ENCODE measurements around the gene SELPLG. TPM values are rescaled to one million over a fixed set of nuclear protein-coding genes. Genes with fewer than 3 reads are reported as not detected.

Gene SELPLG
- total and polyA plus RNA-seq, 2 donors (not counting 1 experiment from before 2014, with no cell fraction given) = 6.1 to 8.0 TPM

GRCh38 chr12:108599541-108599940 is 34.2 kb downstream of the SELPLG start:
- H3K9me3 ChIP-seq (ENCODE audit: control extremely low read depth in 1 of 3, control insufficient read depth in 2 of 3, insufficient read depth in 1 of 3, low read length in 2 of 3) = no peaks in the 10 kb centered on the region
- H4K20me1 ChIP-seq (ENCODE audit: control insufficient read depth, insufficient read depth, low read length, poor library complexity, severe bottlenecking) = no peaks in the 10 kb centered on the region
- H3K9ac ChIP-seq (ENCODE audit: low read length) = no peak overlapping the region
- 90% methylated on average over 5 of the region's 6 CpGs for WGBS (ENCODE audit: insufficient coverage)
- H3K4me3 ChIP-seq (ENCODE audit: control extremely low read depth in 1 of 5, extremely low read depth in 1 of 5, insufficient read depth in 1 of 5, low read depth in 2 of 5, low read length in 4 of 5) = no peak overlapping the region
- no peak overlapping the region for H2AFZ ChIP-seq (ENCODE audit: insufficient read depth, low read depth, low read length, poor library complexity, severe bottlenecking)
- no peaks in the 10 kb centered on the region for H3K79me2 ChIP-seq (ENCODE audit: control insufficient read depth, insufficient read depth, low read length)
- Mint-ChIP-seq H3K4me3 (no peak overlapping the region), H3K27ac (no peak overlapping the region), H3K27me3 (no peaks in the 10 kb centered on the region), H3K4me1 (no peaks in the 10 kb centered on the region), H3K9me3 (ENCODE audit: insufficient read depth) (no peaks in the 10 kb centered on the region)
- POLR2A ChIA-PET = no interaction called here
- CTCF ChIA-PET = no interaction called here
- no peaks in the 10 kb centered on the region for H3K27me3 ChIP-seq (replicated peaks in 1 of 4; ENCODE audit: control extremely low read depth in 1 of 4, control insufficient read depth in 3 of 4, insufficient read depth in 4 of 4, low read length in 3 of 4)
- no peaks in the 10 kb centered on the region for H3K36me3 ChIP-seq (replicated peaks in 1 of 2; ENCODE audit: control extremely low read depth in 1 of 2, control insufficient read depth in 1 of 2, extremely low read depth in 1 of 2, insufficient read depth in 2 of 2, low read length in 1 of 2)
- no peak for DNase-seq
- intact Hi-C loops (cut with micrococcal nuclease) = no loop called here
- no peak for ATAC-seq (ENCODE audit: low read depth)
- no peak overlapping the region for H3K27ac ChIP-seq (ENCODE audit: low read length in 2 of 2)
- H3K4me1 ChIP-seq (ENCODE audit: control insufficient read depth in 2 of 2, insufficient read depth in 2 of 2, low read length in 2 of 2) = no peaks in the 10 kb centered on the region
- H3K4me2 ChIP-seq (replicated peaks; ENCODE audit: low read depth, low read length, poor library complexity, severe bottlenecking) = no peak overlapping the region
- TF ChIP-seq EZH2 (IDR thresholded peaks at IDR 0.05; ENCODE audit: borderline replicate concordance, insufficient read depth, low read depth, low read length, poor library complexity, severe bottlenecking) (no peak), CTCF (IDR thresholded peaks at IDR 0.05) (no peak)

GRCh38 chr12:108598553-108599250 is 35.0 kb downstream of the SELPLG start:
- POLR2A ChIA-PET = interaction anchor here (0.6 kb wide), 1 partner anchor 10 kb away, joined by 4 read pairs; no protein-coding TSS in a partner anchor
- ATAC-seq (ENCODE audit: low read depth) (no peak), DNase-seq (no peak)
- intact Hi-C loops (cut with micrococcal nuclease) = no loop called here
- no peaks in the 10 kb centered on the region for H3K27me3 ChIP-seq (replicated peaks in 1 of 4; ENCODE audit: control extremely low read depth in 1 of 4, control insufficient read depth in 3 of 4, insufficient read depth in 4 of 4, low read length in 3 of 4)
- H2AFZ ChIP-seq (ENCODE audit: insufficient read depth, low read depth, low read length, poor library complexity, severe bottlenecking) = no peak overlapping the region
- Mint-ChIP-seq H3K27me3 (no peaks in the 10 kb centered on the region), H3K4me3 (no peak overlapping the region), H3K27ac (no peak overlapping the region), H3K9me3 (ENCODE audit: insufficient read depth) (no peaks in the 10 kb centered on the region), H3K4me1 (no peaks in the 10 kb centered on the region)
- no peaks in the 10 kb centered on the region for H3K36me3 ChIP-seq (replicated peaks in 1 of 2; ENCODE audit: control extremely low read depth in 1 of 2, control insufficient read depth in 1 of 2, extremely low read depth in 1 of 2, insufficient read depth in 2 of 2, low read length in 1 of 2)
- H3K9ac ChIP-seq (ENCODE audit: low read length) = no peak overlapping the region
- no peak overlapping the region for H3K27ac ChIP-seq (ENCODE audit: low read length in 2 of 2)
- no peak overlapping the region for H3K4me2 ChIP-seq (replicated peaks; ENCODE audit: low read depth, low read length, poor library complexity, severe bottlenecking)
- WGBS (ENCODE audit: insufficient coverage) = 93% methylated on average over 11 of the region's 11 CpGs
- no peak for TF ChIP-seq EZH2 (IDR thresholded peaks at IDR 0.05; ENCODE audit: borderline replicate concordance, insufficient read depth, low read depth, low read length, poor library complexity, severe bottlenecking)
- TF ChIP-seq CTCF (IDR thresholded peaks at IDR 0.05) = no peak
- no peaks in the 10 kb centered on the region for H3K9me3 ChIP-seq (ENCODE audit: control extremely low read depth in 1 of 3, control insufficient read depth in 2 of 3, insufficient read depth in 1 of 3, low read length in 2 of 3)
- no peaks in the 10 kb centered on the region for H3K4me1 ChIP-seq (ENCODE audit: control insufficient read depth in 2 of 2, insufficient read depth in 2 of 2, low read length in 2 of 2)
- CTCF ChIA-PET = interaction anchor here (1.5 kb wide), 1 partner anchor 19 kb away, joined by 5 read pairs; no protein-coding TSS in a partner anchor
- no peaks in the 10 kb centered on the region for H3K79me2 ChIP-seq (ENCODE audit: control insufficient read depth, insufficient read depth, low read length)
- H4K20me1 ChIP-seq (ENCODE audit: control insufficient read depth, insufficient read depth, low read length, poor library complexity, severe bottlenecking) = no peaks in the 10 kb centered on the region
- H3K4me3 ChIP-seq (ENCODE audit: control extremely low read depth in 1 of 5, extremely low read depth in 1 of 5, insufficient read depth in 1 of 5, low read depth in 2 of 5, low read length in 4 of 5) = no peak overlapping the region
